Liver (tissue), 9 donors: Measurements from ENCODE around the gene CUX1. TPM values are rescaled to one million over a fixed set of nuclear protein-coding genes. Genes with fewer than 3 reads are reported as not detected.
"Not testable (repeated sequence)": the region's sequence is repeated elsewhere in the genome, so short reads cannot be mapped to it uniquely, and the experiment has no call there.

ENCODE experiments used
- DNase-seq: peaks from one replicate; pipeline ENCODE4 v3.0.0-alpha.2; 2017; ENCODE audit warnings: low spot score
- H3K27ac ChIP-seq, 2 donors: one replicate each; pipeline ENCODE4 v1.7.0; 2013; ENCODE audit warnings: inconsistent platforms in 2 of 2, low read length in 2 of 2, control low read depth in 1 of 2, low read depth in 1 of 2, mild to moderate bottlenecking in 1 of 2
- H3K27me3 ChIP-seq, 4 donors: one replicate each; pipeline versions ENCODE4 v1.6.1 to v1.7.0; 2013; ENCODE audit warnings: low read length in 3 of 4, inconsistent platforms in 1 of 4, mild to moderate bottlenecking in 1 of 4, moderate library complexity in 1 of 4; ENCODE audit not compliant: control insufficient read depth in 4 of 4, insufficient read depth in 4 of 4
- H3K36me3 ChIP-seq, 4 donors: one replicate each; pipeline versions ENCODE4 v1.6.1 to v1.7.0; 2013; ENCODE audit warnings: low read length in 3 of 4, mild to moderate bottlenecking in 3 of 4, low read depth in 1 of 4, moderate library complexity in 1 of 4; ENCODE audit not compliant: control insufficient read depth in 4 of 4, insufficient read depth in 3 of 4
- H3K4me1 ChIP-seq, 4 donors: one replicate each; pipeline versions ENCODE4 v1.6.1 to v1.7.0; 2013; ENCODE audit warnings: low read length in 3 of 4, mild to moderate bottlenecking in 3 of 4, moderate library complexity in 1 of 4; ENCODE audit not compliant: control insufficient read depth in 4 of 4, insufficient read depth in 4 of 4
- H3K4me3 ChIP-seq, 3 donors: one replicate each; pipeline versions ENCODE4 v1.6.1 to v1.7.0; 2013; ENCODE audit warnings: low read length in 3 of 3, control low read depth in 1 of 3, low read depth in 1 of 3, mild to moderate bottlenecking in 1 of 3
- H3K9ac ChIP-seq, 2 donors: one replicate each; pipeline ENCODE4 v1.7.0; 2013; ENCODE audit warnings: low read length in 2 of 2, mild to moderate bottlenecking in 2 of 2, moderate library complexity in 2 of 2, control low read depth in 1 of 2, low read depth in 1 of 2
- H3K9me3 ChIP-seq, 4 donors: one replicate each; pipeline versions ENCODE4 v1.6.1 to v1.7.0; 2013; ENCODE audit warnings: low read length in 3 of 4; ENCODE audit not compliant: control insufficient read depth in 4 of 4
- FOXA1 ChIP-seq: IDR thresholded peaks from 2 replicates; pipeline ENCODE4 v1.6.1; 2016; ENCODE audit warnings: antibody characterized with exemption
- FOXA2 ChIP-seq: IDR thresholded peaks from 2 replicates; pipeline ENCODE4 v1.6.1; 2016; ENCODE audit warnings: antibody characterized with exemption
- HNF4G ChIP-seq: IDR thresholded peaks from 2 replicates; pipeline ENCODE4 v1.6.1; 2016; ENCODE audit warnings: antibody characterized with exemption
- MAX ChIP-seq: IDR thresholded peaks from 2 replicates; pipeline ENCODE4 v1.6.1; 2016; ENCODE audit warnings: antibody characterized with exemption
- SP1 ChIP-seq: IDR thresholded peaks from 2 replicates; pipeline ENCODE4 v1.6.1; 2018; ENCODE audit warnings: antibody characterized with exemption, mild to moderate bottlenecking
- TAF1 ChIP-seq: conservative IDR thresholded peaks from 2 replicates; pipeline ENCODE4 v1.6.1; 2016; ENCODE audit warnings: antibody characterized with exemption, mild to moderate bottlenecking
- WGBS: extraction: QIAGEN DNeasy Blood & Tissue Kit; methylation state at CpG from one replicate; pipeline ENCODE4 v1.1.7; 2013; 5-methylcytosine and 5-hydroxymethylcytosine counted together
- polyA plus RNA-seq, 2 donors: library from polyadenylated mRNA; stranded (reverse) in 1 of 2; unstranded in 1 of 2; fragments of 200-250 nt in 1 of 2; fragments of >200 nt in 1 of 2; fragmentation: Nextera tagmentation in 1 of 2; extraction: Ambion mirVana in 1 of 2; gene quantifications; one replicate each; pipeline versions ENCODE4 v1.2.1 to v1.2.3, GENCODE V29; 2013 to 2015
- total RNA-seq, 2 donors: library from RNA; depleted of rRNA; stranded (reverse); fragments of >200 nt; gene quantifications; one replicate each; pipeline ENCODE4 v1.2.3, GENCODE V29; 2014
- TF ChIP-seq, protein P1 (sequence below): IDR thresholded peaks from 2 replicates; pipeline ENCODE4 v1.6.1; 2016; ENCODE audit warnings: antibody characterized with exemption, mild to moderate bottlenecking
- TF ChIP-seq, protein P2 (sequence below): IDR thresholded peaks from 2 replicates; pipeline ENCODE4 v1.6.1; 2016; ENCODE audit warnings: antibody characterized with exemption
- donor health status: healthy.
- donor health status: healthy.
- donor health status: healthy.
- donor health status: healthy.
- donor health status: healthy.

The CUX1 gene
- total and polyA plus RNA-seq, 4 donors = 18.6 to 40.6 (median 21.4) TPM

DNA sequence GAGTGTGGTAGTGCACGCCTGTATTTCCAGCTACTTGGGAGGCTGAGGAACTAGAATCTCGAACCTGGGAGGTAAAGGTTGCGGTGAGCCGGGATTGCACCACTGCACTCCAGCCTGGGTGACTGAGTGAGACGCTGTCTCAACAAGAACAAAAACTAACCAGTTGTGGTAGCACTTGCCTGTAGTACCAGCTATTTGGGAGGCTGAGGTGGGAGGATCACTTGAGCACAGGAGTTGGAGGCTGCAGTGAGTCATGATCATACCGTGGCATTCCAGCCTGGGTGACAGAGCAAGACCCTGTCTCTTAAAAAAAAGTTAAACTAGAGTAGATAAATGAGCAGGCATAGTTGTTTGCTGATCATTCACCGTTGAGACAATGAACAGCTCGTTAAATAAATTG lies 48.9 kb downstream of the CUX1 start:
- no peak overlapping the region for H3K27ac ChIP-seq
- H3K9me3 ChIP-seq = no peaks in the 10 kb centered on the region
- H3K4me3 ChIP-seq = no peak overlapping the region
- no peaks in the 10 kb centered on the region for H3K36me3 ChIP-seq
- H3K9ac ChIP-seq = no peak overlapping the region
- no peaks in the 10 kb centered on the region for H3K27me3 ChIP-seq
- H3K4me1 ChIP-seq = peaks cover 0 to 7% (median 2%) of the 10 kb centered on the region in 4 donors
- WGBS = 96% methylated on average over 8 of the region's 8 CpGs
- no peak for TF ChIP-seq FOXA1
- TF ChIP-seq HNF4G = no peak
- no peak for TF ChIP-seq TAF1
- TF ChIP-seq FOXA2 = no peak
- TF ChIP-seq, protein P1, sequence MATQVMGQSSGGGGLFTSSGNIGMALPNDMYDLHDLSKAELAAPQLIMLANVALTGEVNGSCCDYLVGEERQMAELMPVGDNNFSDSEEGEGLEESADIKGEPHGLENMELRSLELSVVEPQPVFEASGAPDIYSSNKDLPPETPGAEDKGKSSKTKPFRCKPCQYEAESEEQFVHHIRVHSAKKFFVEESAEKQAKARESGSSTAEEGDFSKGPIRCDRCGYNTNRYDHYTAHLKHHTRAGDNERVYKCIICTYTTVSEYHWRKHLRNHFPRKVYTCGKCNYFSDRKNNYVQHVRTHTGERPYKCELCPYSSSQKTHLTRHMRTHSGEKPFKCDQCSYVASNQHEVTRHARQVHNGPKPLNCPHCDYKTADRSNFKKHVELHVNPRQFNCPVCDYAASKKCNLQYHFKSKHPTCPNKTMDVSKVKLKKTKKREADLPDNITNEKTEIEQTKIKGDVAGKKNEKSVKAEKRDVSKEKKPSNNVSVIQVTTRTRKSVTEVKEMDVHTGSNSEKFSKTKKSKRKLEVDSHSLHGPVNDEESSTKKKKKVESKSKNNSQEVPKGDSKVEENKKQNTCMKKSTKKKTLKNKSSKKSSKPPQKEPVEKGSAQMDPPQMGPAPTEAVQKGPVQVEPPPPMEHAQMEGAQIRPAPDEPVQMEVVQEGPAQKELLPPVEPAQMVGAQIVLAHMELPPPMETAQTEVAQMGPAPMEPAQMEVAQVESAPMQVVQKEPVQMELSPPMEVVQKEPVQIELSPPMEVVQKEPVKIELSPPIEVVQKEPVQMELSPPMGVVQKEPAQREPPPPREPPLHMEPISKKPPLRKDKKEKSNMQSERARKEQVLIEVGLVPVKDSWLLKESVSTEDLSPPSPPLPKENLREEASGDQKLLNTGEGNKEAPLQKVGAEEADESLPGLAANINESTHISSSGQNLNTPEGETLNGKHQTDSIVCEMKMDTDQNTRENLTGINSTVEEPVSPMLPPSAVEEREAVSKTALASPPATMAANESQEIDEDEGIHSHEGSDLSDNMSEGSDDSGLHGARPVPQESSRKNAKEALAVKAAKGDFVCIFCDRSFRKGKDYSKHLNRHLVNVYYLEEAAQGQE = no peak
- TF ChIP-seq SP1 = no peak
- TF ChIP-seq, protein P2, sequence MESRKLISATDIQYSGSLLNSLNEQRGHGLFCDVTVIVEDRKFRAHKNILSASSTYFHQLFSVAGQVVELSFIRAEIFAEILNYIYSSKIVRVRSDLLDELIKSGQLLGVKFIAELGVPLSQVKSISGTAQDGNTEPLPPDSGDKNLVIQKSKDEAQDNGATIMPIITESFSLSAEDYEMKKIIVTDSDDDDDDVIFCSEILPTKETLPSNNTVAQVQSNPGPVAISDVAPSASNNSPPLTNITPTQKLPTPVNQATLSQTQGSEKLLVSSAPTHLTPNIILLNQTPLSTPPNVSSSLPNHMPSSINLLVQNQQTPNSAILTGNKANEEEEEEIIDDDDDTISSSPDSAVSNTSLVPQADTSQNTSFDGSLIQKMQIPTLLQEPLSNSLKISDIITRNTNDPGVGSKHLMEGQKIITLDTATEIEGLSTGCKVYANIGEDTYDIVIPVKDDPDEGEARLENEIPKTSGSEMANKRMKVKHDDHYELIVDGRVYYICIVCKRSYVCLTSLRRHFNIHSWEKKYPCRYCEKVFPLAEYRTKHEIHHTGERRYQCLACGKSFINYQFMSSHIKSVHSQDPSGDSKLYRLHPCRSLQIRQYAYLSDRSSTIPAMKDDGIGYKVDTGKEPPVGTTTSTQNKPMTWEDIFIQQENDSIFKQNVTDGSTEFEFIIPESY = no peak
- no peak for TF ChIP-seq MAX
- DNase-seq = no peak

- H3K36me3 ChIP-seq = no peaks in the 10 kb centered on the region
- H3K27me3 ChIP-seq = no peaks in the 10 kb centered on the region
- WGBS = 96% methylated on average over 12 of the region's 12 CpGs
- no peak for DNase-seq
- H3K27ac ChIP-seq = no peak overlapping the region
- H3K4me1 ChIP-seq = peaks cover 0 to 7% (median 2%) of the 10 kb centered on the region in 4 donors
- no peak overlapping the region for H3K9ac ChIP-seq
- TF ChIP-seq, protein P2 = no peak
- TF ChIP-seq TAF1 = no peak
- no peak for TF ChIP-seq MAX
- H3K9me3 ChIP-seq = no peaks in the 10 kb centered on the region
- H3K4me3 ChIP-seq = no peak overlapping the region
Measured at GRCh38 chr7:101867265-101867664, 49.8 kb downstream of the CUX1 start.

DNA sequence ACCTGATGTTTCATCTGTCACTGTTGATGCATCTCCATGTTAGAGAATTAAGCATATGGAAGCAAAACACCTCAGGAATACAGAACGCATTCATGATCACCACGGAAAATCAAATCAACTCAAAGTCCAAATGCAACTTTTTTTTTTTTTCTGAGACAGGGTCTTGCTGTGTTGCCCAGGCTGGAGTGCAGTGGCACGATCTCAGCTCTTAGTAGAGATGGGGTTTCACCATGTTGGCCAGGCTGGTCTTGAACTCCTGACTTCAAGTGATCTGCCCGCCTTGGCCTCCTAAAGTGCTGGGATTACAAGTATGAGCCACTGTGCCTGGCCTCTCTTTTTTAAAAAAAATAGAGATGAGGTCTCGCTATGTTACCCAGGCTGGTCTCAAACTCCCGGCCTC lies 50.3 kb downstream of the CUX1 start:
- not testable (repeated sequence) for DNase-seq, H3K9me3 ChIP-seq, H3K36me3 ChIP-seq, H3K9ac ChIP-seq, H3K4me1 ChIP-seq, H3K4me3 ChIP-seq, H3K27ac ChIP-seq, H3K27me3 ChIP-seq
- 94% methylated on average over 6 of the region's 6 CpGs for WGBS
